HepG2 (cell line): ENCODE measurements around the gene ZNF341. TPM values are rescaled to one million over a fixed set of nuclear protein-coding genes. Genes with fewer than 3 reads are reported as not detected.
A peak's percentile ranks its signal among the peaks of the same experiment; 100 is the strongest.

Experiments used
- ATAC-seq: fragments of 200-7000 bp; cut with Tn5 transposase; 3 replicates; pipeline ENCODE4 v1.9.1; 2020; ENCODE audit warnings: mild to moderate bottlenecking, moderate library complexity
- BruUV-seq: library from RNA; stranded (reverse); fragments of 400-500 nt; replicated peaks from 2 replicates; lab custom pipeline; 2021; lab: Mats Ljungman, UMichigan
- CTCF ChIA-PET: fragments of 300-600 bp; formaldehyde crosslinking; extraction: SDS; loops from one replicate; lab custom pipeline; 2021; ENCODE audit warnings: low total read pairs, inconsistent platforms, low intra/inter-chr PET ratio; lab: Yijun Ruan, JAX
- POLR2A ChIA-PET: fragments of 350-600 bp; sonication (Branson Sonifier 250); formaldehyde crosslinking; loops from one replicate; lab custom pipeline; 2020; ENCODE audit warnings: antibody characterized with exemption, inconsistent platforms; lab: Yijun Ruan, JAX
- DNase-seq: peaks from one replicate; pipeline ENCODE4 v3.0.0-alpha.2; 2015; ENCODE audit warnings: low spot score
- FAIRE-seq: peaks from 3 replicates; lab custom pipeline; 2011; peaks lifted over from hg19 to GRCh38; lab: Jason Lieb, UNC
- H2AFZ ChIP-seq: one replicate; pipeline ENCODE4 v1.6.1; 2011; ENCODE audit warnings: low read length, inconsistent platforms
- H3K27ac ChIP-seq: fragments of 300-600 bp; 3 replicates; pipeline ENCODE4 v1.8.0; 2011; ENCODE audit warnings: mixed run types, mild to moderate bottlenecking, mixed read lengths, low read length, inconsistent platforms; ENCODE audit not compliant: insufficient read depth; ENCODE audit errors: extremely low read length
- H3K27me3 ChIP-seq, 2 experiments: fragments of 200-600 bp in 1 of 2; 2 replicates in 1 of 2; 3 replicates in 1 of 2; pipeline versions ENCODE4 v1.6.0 to v1.8.0; 2011; ENCODE audit warnings: low read length in 2 of 2, mild to moderate bottlenecking in 2 of 2, moderate library complexity in 2 of 2, inconsistent platforms in 1 of 2; ENCODE audit not compliant: insufficient read depth in 2 of 2, control insufficient read depth in 1 of 2
- H3K36me3 ChIP-seq, 2 experiments: fragments of 200-600 bp in 1 of 2; replicated peaks in 1 of 2; 2 replicates in 1 of 2; 3 replicates in 1 of 2; pipeline versions ENCODE4 v1.5.1 to v1.8.0; 2011; ENCODE audit warnings: low read length in 2 of 2, inconsistent platforms in 1 of 2; ENCODE audit not compliant: insufficient read depth in 2 of 2, control insufficient read depth in 1 of 2
- H3K4me1 ChIP-seq: 2 replicates; pipeline ENCODE4 v1.5.1; 2012; ENCODE audit warnings: low read length, inconsistent platforms; ENCODE audit not compliant: insufficient read depth
- H3K4me2 ChIP-seq: 2 replicates; pipeline ENCODE4 v1.6.0; 2011; ENCODE audit warnings: low read depth, low read length, inconsistent platforms
- H3K4me3 ChIP-seq, 3 experiments: fragments of 200-600 bp in 1 of 3; sonication (generic), shearing (Covaris generic) in 1 of 3; replicated peaks in 1 of 3; 2 replicates each; pipeline ENCODE4 v1.5.1; 2011 to 2016; ENCODE audit warnings: low read length in 3 of 3, inconsistent platforms in 2 of 3, low read depth in 2 of 3, mild to moderate bottlenecking in 2 of 3, control low read depth in 1 of 3, mixed read lengths in 1 of 3; ENCODE audit not compliant: insufficient read depth in 1 of 3
- H3K79me2 ChIP-seq: one replicate; pipeline ENCODE4 v1.6.1; 2011; ENCODE audit warnings: low read length, inconsistent platforms; ENCODE audit not compliant: insufficient read depth
- H3K9ac ChIP-seq: 2 replicates; pipeline ENCODE4 v1.6.0; 2011; ENCODE audit warnings: mild to moderate bottlenecking, low read depth, low read length, inconsistent platforms; ENCODE audit not compliant: insufficient read depth
- H3K9me3 ChIP-seq: 2 replicates; pipeline ENCODE4 v1.5.1; 2012; ENCODE audit warnings: mild to moderate bottlenecking, low read length
- H4K20me1 ChIP-seq: 2 replicates; pipeline ENCODE4 v1.6.0; 2011; ENCODE audit warnings: inconsistent platforms, mild to moderate bottlenecking, low read length, moderate library complexity; ENCODE audit not compliant: insufficient read depth
- CCAR2 ChIP-seq: fragments of 200-400 bp; formaldehyde crosslinking; optimal IDR thresholded peaks from 2 replicates; pipeline ENCODE3; 2018; ENCODE audit warnings: low read depth, mild to moderate bottlenecking, low read length, moderate library complexity
- FOXA1 ChIP-seq, 2 experiments: fragments of 450-650 bp in 1 of 2; sonication (generic) in 1 of 2; formaldehyde crosslinking in 1 of 2; IDR thresholded peaks; 2 replicates each; pipeline versions ENCODE4 v1.4.0 to v1.6.1; 2016 to 2020; ENCODE audit warnings: missing genetic modification reagents in 1 of 2
- GLI4 ChIP-seq: sonication (generic); formaldehyde crosslinking; IDR thresholded peaks from 2 replicates; pipeline ENCODE4 v1.5.1; 2020; ENCODE audit warnings: missing genetic modification reagents, mild to moderate bottlenecking, moderate library complexity, borderline replicate concordance
- HNF4A ChIP-seq: sonication (generic); formaldehyde crosslinking; IDR thresholded peaks from 2 replicates; pipeline ENCODE4 v1.4.0; 2020; ENCODE audit warnings: missing genetic modification reagents
- IKZF5 ChIP-seq: IDR thresholded peaks from 2 replicates; pipeline ENCODE4 v1.6.1; 2018; ENCODE audit warnings: missing genetic modification reagents, mild to moderate bottlenecking, missing compliant biosample characterization
- KDM1A ChIP-seq: IDR thresholded peaks from 2 replicates; pipeline ENCODE4 v1.6.1; 2016; ENCODE audit warnings: missing compliant biosample characterization
- MTF2 ChIP-seq: sonication (generic); formaldehyde crosslinking; IDR thresholded peaks from 2 replicates; pipeline ENCODE4 v1.5.0; 2020; ENCODE audit warnings: missing genetic modification reagents, borderline replicate concordance
- MXD3 ChIP-seq: IDR thresholded peaks from 2 replicates; pipeline ENCODE4 v1.6.1; 2016; ENCODE audit warnings: mild to moderate bottlenecking, missing biosample characterization, missing genetic modification reagents
- NFIB ChIP-seq: sonication (generic); formaldehyde crosslinking; IDR thresholded peaks from 2 replicates; pipeline ENCODE4 v1.9.0; 2021; ENCODE audit warnings: missing genetic modification reagents, mild to moderate bottlenecking, borderline replicate concordance
- SETDB1 ChIP-seq: sonication (generic); formaldehyde crosslinking; IDR thresholded peaks from 2 replicates; pipeline ENCODE4 v1.5.1; 2020; ENCODE audit warnings: missing genetic modification reagents, mild to moderate bottlenecking, borderline replicate concordance
- SRY ChIP-seq: sonication (generic); formaldehyde crosslinking; IDR thresholded peaks from 2 replicates; pipeline ENCODE4 v1.8.0; 2022; ENCODE audit warnings: mild to moderate bottlenecking, missing genetic modification reagents
- TBX2 ChIP-seq: sonication (generic); formaldehyde crosslinking; IDR thresholded peaks from 2 replicates; pipeline ENCODE4 v1.5.0; 2020; ENCODE audit warnings: missing genetic modification reagents, mild to moderate bottlenecking, borderline replicate concordance
- ZNF230 ChIP-seq: sonication (generic); formaldehyde crosslinking; IDR thresholded peaks from 2 replicates; pipeline ENCODE4 v1.4.0; 2020; ENCODE audit warnings: mild to moderate bottlenecking, missing genetic modification reagents
- ZNF282 ChIP-seq: fragments of 450-650 bp; IDR thresholded peaks from 2 replicates; pipeline ENCODE4 v1.6.1; 2018; ENCODE audit not compliant: partially characterized antibody
- ZNF326 ChIP-seq: sonication (generic); formaldehyde crosslinking; IDR thresholded peaks from 2 replicates; pipeline ENCODE4 v1.4.0; 2020; ENCODE audit warnings: missing genetic modification reagents, borderline replicate concordance
- ZNF367 ChIP-seq: sonication (generic); formaldehyde crosslinking; IDR thresholded peaks from 2 replicates; pipeline ENCODE4 v1.4.0; 2020; ENCODE audit warnings: missing genetic modification reagents, borderline replicate concordance
- ZNF704 ChIP-seq: sonication (generic); formaldehyde crosslinking; IDR thresholded peaks from 2 replicates; pipeline ENCODE4 v1.8.1; 2023; ENCODE audit warnings: mild to moderate bottlenecking, inconsistent platforms, moderate library complexity, missing genetic modification reagents, borderline replicate concordance
- WGBS: methylation state at CpG from one replicate; pipeline ENCODE4 v1.1.6; 2017; ENCODE audit warnings: low lambda C conversion rate; 5-methylcytosine and 5-hydroxymethylcytosine counted together
- in situ Hi-C: cut with HindIII; loops from 2 replicates; pipeline ENCODE4 v1.10.0; 2017; ENCODE audit warnings: low pct_unique_long_range_greater_than_20kb; ENCODE audit not compliant: extremely low pct_ligation_motif_present
- intact Hi-C: fragments of 100-400 bp; cut with micrococcal nuclease; formaldehyde crosslinking; loops from one replicate; pipeline ENCODE4 v1.10.0; 2022; ENCODE audit not compliant: unreplicated experiment
- polyA plus RNA-seq, 8 experiments: library from polyadenylated mRNA; depleted of rRNA in 3 of 8; stranded (reverse) in 7 of 8; unstranded in 1 of 8; fragments of >200 nt; fragmentation: Illumina TruSeq in 4 of 8; extraction: Trizol in 4 of 8; gene quantifications; 2 replicates each; pipeline versions ENCODE4 v1.2.1 to v1.2.3, GENCODE V29; 2011 to 2016; ENCODE audit warnings: low read depth in 4 of 8, missing spikeins in 1 of 8, mixed read lengths in 1 of 8; ENCODE audit not compliant: insufficient read depth in 1 of 8
- total RNA-seq, 5 experiments: library from RNA; depleted of rRNA; stranded (reverse); fragments of >200 nt; fragmentation: Illumina TruSeq; extraction: Trizol; gene quantifications; 2 replicates each; pipeline ENCODE4 v1.2.3, GENCODE V29; 2016; ENCODE audit warnings: low read depth in 1 of 5

ZNF341 gene
- total and polyA plus RNA-seq, 2 of the 13 experiments (the other 11 are each of a cell fraction or from before 2014, with no cell fraction given), result 1.1 to 2.2 TPM

GRCh38 chr20:33840160-33840559 lies 108.4 kb downstream of the ZNF341 start:
- Histone ChIP-seq H3K9me3 (no peaks in the 10 kb centered on the region), H3K4me1 (peaks cover 70% of the 10 kb centered on the region), H4K20me1 (peaks cover 37% of the 10 kb centered on the region), H3K36me3 (peaks cover 0 to 6% of the 10 kb centered on the region in 2 experiments; a peak in 3 of 5 replicates), H3K4me3 (no peak overlapping the region), H3K27me3 (no peaks in the 10 kb centered on the region), H3K79me2 (peaks cover 82% of the 10 kb centered on the region), H2AFZ (no peak overlapping the region), H3K4me2 (no peak overlapping the region), H3K27ac (no peak overlapping the region), H3K9ac (no peak overlapping the region)
- ChIA-PET POLR2A (interaction anchor here (1.2 kb wide), 1 partner anchor 153 kb away, joined by 4 read pairs; the partner anchor contains the start of gene RALY), CTCF (no interaction called here)
- ATAC-seq (no peak), DNase-seq (no peak), FAIRE-seq (no peak)
- intact Hi-C loops (loop anchor here (5.0 kb wide), 1 partner anchor 48 kb away; no protein-coding TSS in a partner anchor), in situ Hi-C loops (no loop called here)
- 95% methylated on average over 7 of the region's 7 CpGs for WGBS
- no TSS peak for BruUV-seq
- TF ChIP-seq KDM1A (no peak), SETDB1 (CRISPR knock-in tag) (no peak), NFIB (CRISPR knock-in tag) (0 out of 2 replicates have a peak, but pooled peaks have one; percentile 38), ZNF282 (no peak), ZNF704 (no peak), ZNF326 (CRISPR knock-in tag) (no peak), IKZF5 (CRISPR knock-in tag) (no peak), SRY (CRISPR knock-in tag) (no peak), ZNF367 (CRISPR knock-in tag) (no peak), FOXA1 (IDR thresholded peaks at IDR 0.05) (no peak), FOXA1 (CRISPR knock-in tag; IDR thresholded peaks at IDR 0.05) (no peak), MXD3 (CRISPR knock-in tag) (no peak), TBX2 (CRISPR knock-in tag) (no peak), MTF2 (CRISPR knock-in tag) (0 out of 2 replicates have a peak, but pooled peaks have one; percentile 45), GLI4 (CRISPR knock-in tag) (0 out of 2 replicates have a peak, but pooled peaks have one; percentile 20), ZNF230 (CRISPR knock-in tag) (no peak), HNF4A (CRISPR knock-in tag) (no peak), CCAR2 (no peak)
